HG03025 (cell line): ENCODE measurements around the gene TTC16.
"Not testable (repeated sequence)": the region's sequence is repeated elsewhere in the genome, so short reads cannot be mapped to it uniquely, and the experiment has no call there.

Experiments
- ATAC-seq: cut with Tn5 transposase; IDR thresholded peaks from one replicate; pipeline ENCODE4 v1.9.1; 2021; ENCODE audit warnings: mild to moderate bottlenecking, moderate library complexity; ENCODE audit not compliant: unreplicated experiment, low FRiP score

TTC16 gene

GRCh38 chr9:127739614-127740330, 23.9 kb downstream of the TTC16 start:
- ATAC-seq, result no peak

DNA sequence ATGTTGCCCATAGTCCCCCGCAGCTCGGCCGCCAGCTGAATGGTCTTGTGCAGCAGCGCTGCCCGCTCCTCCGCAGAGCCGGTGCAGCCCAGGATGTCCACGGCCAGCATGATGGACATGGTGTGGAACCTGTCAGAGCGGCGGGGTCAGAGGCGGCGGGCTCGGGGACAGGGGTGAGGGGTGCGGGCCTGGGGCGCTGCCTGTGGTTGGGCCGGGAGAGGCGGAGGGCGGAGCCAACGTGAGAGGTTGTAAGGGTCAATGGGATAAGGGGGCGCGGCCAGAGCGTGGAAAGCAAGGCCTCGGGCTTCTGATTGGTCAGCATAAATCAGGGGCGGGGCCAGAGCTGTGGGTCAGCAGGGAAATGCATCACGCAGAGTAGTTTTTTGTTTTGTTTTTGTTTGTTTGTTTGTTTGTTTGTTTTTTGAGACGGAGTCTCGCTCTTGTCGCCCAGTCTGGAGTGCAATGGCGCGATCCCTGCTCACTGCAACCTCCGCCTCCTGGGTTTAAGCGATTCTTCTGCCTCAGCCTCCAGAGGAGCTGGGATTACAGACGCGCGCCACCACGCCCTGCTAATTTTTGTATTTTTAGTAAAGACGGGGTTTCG, 26.1 kb downstream of the TTC16 start:
- no peak for ATAC-seq

DNA sequence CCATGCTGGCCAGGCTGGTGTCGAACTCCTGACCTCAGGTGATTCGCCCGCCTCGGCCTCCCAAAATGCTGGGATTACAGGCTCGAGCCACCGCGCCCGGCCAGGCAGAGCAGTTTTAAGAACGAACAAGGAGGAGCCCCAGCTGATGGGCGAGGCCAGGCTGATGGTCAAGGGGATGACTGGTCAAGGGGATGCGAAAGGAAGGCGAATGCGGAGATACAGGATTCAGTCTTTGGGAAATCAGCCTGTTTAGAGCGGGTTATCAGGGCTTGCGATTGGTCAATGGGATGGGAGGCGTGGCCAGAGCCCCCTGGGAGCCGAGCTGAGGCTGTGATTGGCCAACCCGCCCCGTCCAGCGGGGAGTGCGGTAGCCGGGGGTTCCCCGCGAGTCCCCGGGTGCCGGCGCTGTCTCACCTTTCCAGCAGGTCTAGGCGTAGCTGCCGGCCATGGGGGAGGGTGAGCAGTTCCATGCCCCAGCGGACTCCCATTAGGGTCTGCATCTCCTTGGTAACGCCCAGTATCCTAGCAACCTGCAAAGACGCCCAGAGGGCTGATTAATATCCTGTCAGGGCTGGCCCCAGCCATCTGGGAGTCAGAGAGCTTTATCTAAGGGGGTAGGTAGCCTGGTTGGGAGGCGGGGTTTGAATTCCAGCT, 26.7 kb downstream of the TTC16 start:
- ATAC-seq, result no peak

GRCh38 chr9:127744398-127745110, 28.7 kb downstream of the TTC16 start:
- no peak for ATAC-seq

DNA sequence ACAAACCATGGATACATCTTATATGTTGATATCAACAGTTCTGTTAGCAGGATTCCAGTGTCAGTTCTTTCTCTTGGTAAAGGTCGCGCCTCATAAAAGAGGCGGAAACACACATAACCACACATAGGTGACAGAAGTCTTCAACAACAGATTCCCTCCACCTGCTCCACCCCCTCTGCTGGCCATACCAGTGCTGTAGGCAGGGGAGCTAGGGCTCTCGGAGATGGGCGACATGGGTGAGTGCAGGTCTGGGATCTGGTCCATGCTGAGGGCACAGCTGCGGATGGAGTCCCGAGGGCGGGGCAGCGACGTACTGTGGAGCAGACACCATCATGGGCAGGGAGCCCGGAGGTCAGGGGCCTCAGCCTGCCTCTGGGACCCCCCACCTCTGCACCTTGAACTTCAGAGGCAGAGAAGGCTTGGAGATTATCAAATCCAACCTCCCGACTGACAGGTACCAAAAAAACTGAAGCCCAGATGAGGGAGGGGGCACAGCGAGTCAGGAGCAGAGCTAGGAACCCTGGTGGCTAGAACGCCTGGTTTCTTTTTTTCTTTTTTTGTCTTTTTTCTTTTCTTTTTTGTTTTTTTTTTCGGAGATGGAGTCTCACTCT, 31.2 kb downstream of the TTC16 start:
- ATAC-seq, result no peak

- ATAC-seq, result no peak
Observed at GRCh38 chr9:127749090-127749787, 33.4 kb downstream of the TTC16 start.

DNA sequence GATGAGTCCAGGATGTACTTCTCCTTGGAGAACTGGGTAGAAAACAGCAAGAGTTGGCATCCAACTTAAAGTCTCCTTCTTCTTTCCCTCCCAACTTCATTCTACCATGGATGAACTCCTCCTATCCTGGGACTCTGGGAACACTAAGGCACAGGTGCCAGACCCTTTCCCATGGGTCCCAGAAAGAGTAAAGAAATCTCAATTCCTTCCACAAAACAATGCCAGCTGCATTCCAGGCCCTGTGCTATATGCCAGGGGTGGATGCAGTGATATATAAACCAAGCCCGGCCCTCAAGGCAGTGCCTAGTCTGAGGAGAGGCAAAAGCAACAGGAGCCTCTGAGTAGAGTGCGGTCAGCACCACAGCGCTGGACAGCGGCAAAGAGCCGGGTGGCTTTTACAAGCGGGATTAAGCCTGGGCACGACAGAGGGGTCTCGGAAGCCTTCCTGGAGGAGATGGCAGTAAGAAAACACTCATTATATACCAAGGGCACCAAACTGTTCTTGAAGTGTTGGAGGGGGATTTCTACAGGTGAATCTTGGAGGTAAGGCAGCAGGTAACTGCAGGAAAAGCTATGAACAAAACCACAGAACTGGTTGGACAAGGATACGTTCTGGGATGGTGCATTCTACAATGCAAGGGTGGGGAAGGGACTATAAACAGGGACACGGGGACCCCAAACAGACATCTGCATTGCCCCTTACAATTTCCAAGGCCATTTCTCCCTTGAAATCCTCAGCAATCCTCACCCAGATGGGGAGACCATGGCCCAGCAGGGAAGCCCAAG, 35.6 kb downstream of the TTC16 start:
- no peak for ATAC-seq

DNA sequence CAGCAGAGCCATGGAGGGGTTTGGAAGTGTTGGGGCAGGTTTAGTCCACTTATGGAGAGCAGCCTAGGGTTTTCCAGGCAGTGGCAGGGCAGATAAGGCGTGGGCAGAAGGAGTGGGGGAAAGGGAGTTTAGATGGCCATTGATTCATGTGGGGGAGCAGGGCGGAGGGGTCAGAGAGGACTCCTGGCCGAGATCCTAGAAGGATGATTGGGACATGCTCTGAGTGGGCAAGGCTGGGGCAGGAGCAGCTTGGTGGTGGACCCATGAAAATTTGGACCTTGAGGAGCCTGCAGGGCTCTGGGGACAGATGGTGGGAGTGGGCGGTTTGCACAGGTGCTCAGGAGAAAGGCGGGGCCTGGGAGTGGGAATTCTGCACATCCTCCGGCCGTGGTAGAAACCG, 37.3 kb downstream of the TTC16 start:
- no peak for ATAC-seq

GRCh38 chr9:127753622-127754021, 37.7 kb downstream of the TTC16 start:
- no peak for ATAC-seq

- no peak for ATAC-seq
Observed at GRCh38 chr9:127754099-127755060, 38.5 kb downstream of the TTC16 start.

DNA sequence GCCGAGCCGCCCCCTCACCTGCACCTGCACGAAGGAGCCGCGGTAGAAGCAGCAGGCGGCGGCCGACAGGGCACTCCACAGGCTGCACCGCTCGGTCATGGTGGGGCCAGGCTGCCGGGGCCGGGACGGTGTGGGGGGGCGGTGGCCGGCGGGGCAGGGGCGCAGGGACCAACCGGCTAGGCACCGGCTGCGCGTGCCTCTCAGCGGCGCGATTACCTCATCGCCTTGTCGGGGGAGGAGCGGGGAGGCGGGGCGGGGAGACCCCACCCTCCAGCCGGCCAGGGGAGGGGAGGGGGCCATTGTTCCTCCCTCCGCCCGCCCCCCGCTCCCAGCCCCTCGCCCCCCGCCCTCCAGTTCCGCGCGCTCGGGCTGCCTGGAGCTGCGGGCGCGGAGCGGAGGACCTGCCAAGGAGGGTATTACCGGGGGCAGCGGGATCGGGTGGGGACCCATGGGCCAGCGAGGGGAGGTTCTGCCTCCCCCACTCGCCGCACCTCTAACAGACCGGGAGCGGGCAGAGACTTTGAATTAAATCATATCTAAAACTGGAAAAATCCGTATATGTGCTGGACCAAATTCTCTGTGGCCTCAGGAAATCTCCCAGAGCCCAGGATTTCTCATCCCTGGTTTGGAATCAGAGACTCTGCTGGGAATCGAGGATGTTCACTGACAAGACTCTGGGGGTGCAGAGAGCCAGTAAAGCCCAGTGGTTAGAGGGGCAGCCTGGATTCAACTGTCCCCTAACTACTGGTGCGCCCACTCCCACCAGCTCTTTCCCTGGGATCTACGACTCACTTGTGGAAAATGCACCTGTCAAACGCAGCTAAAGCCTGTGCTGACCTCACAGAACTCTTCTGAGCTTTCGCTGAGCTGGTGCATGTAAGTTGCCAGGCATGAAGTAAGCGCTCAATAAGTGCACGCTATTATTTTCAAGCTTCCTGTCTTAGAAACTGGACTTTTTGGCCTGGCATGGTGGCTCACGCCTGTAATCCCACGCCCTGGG, 39.5 kb downstream of the TTC16 start:
- no peak for ATAC-seq

DNA sequence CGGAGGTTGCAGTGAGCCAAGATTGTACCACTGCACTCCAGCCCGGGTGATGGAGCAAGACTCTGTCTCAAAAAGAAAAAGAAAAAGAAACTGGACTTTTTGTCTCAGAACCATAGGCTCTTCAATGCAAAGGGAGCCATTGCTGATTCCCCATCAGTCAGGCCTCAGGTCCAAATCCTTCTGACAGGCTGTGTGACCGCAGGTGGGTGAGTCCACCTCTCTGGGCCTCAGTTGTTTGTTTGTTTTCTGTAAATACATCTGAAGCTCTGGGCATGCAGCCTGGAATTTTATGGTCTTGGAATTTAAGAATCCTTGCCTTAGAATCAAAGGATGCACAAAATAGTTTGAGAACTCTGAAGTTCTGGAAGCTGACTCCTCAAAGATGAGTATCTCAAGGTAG, 40.4 kb downstream of the TTC16 start:
- no peak for ATAC-seq

DNA sequence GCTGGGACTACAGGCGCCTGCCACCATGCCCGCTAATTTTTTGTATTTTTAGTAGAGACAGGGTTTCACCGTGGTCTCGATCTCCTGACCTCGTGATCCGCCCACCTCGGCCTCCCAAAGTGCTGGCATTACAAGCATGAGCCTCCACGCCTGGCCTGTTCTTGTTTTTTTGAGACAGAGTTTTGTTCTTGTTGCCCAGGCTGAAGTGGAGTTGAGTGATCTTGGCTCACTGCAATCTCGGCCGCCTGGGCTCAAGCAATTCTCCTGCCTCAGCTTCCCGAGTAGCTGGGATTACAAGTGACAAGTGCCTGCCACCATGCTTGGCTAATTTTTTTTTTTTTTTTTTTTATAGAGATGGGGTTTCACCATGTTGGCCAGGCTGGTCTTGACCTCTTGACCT, 40.9 kb downstream of the TTC16 start:
- not testable (repeated sequence) for ATAC-seq

DNA sequence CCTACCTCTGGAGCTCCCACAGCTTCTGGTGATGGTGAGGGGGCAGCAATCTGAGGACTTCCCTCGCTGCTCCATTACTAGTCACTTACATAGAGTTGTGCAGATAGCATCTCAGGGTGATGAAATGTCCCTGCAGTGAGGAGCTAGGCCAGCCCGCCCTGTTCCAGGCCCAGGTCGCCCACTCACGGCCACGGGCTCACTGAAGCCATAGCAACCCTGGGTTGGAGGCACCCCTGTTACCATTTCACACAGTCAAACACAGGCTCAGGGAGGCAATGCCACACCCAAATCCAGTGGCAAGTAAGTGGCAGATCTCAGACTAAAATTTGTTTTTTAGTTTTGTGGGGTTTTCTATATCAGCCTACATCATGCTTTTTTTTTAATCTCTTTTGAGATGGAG, 43.0 kb downstream of the TTC16 start:
- ATAC-seq, result no peak

DNA sequence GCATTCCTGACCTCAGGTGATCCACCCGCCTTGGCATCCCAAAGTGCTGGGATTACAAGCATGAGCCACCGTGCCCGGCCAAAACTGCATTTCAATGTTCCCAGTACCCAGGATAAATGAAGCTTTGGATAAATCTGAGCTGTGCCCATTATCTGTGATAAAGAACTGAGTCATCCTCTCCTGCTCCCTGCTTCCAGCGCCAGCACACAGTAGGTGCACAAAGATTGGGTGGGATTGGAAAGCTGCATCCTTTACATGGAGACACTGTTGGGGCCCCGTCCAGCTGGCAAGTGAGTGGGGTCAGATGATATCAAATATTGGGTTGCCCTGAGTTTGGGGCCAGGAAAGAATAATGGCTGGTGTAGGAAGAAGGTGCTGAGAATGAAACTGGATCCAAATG, 45.2 kb downstream of the TTC16 start:
- ATAC-seq, result no peak

DNA sequence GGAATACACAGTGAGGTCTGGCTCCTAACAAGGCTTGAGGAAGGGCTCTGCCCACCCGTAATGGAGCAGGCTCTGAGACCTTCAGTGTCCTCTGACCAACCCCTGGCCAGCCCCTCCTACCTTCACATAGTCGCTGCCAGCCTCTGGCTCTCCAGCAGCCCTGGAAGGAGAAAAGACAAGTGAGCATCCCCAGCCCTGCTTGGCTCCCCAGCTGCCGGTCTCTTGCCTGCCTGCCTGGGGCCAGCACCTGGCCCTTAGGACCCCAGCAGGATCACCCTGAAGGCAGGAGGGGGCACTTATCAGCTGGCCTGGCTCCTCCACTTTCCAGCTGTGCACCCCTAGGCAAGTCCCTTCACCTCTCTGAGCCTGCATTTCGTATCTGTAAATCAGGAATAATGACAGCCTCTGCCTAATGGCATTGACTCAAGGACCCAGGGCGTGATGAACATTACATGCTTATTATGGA, 45.6 kb downstream of the TTC16 start:
- ATAC-seq, result no peak

DNA sequence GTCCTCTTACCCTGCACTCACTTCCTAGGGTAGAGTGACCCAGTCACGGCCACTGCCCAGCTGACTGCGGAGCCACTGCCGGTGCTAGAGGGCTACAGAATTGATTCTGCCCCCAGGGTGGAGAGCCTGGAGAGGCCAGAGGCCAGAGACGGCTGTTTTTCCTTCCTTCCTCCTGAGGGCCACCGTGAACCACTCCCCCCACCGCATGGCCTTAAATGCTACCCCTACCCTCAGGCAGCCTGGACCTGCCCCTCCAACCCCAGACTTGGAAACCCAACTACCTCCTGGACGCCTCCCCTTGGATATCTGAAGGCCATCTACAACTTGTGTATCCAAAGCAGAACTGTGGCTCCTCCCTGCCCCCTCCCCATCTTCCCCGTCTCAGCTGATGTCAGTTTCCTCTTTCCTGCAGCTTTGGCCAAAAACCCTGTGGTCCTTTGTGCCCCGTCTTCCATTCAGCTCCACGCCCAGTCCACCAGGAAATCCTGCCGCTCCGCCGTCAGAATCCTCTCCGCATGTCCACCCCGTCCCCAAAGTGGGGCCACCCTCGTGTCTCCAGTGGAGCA, 46.3 kb downstream of the TTC16 start:
- ATAC-seq, result no peak
